OCI-LY3 (cell line): ENCODE measurements around the gene PLEKHD1.

Experiments used
- CTCF ChIP-seq: fragments of 200-600, 300-600 bp; sonication (generic); IDR thresholded peaks from 2 replicates; pipeline ENCODE4 v1.5.1; 2014; ENCODE audit warnings: antibody characterized with exemption, low read length, low read depth
- EZH2phosphoT487 ChIP-seq: fragments of 200-600 bp; shearing (Covaris generic); IDR thresholded peaks from 2 replicates; pipeline ENCODE4 v1.6.1; 2018; ENCODE audit warnings: antibody characterized with exemption, mixed run types, low read depth

GRCh38 chr14:69532561-69533340 is 48.2 kb downstream of the PLEKHD1 start:
- no peak for TF ChIP-seq CTCF
- TF ChIP-seq EZH2phosphoT487: no peak
